ENCODE data around the gene PRDM16.

DNA sequence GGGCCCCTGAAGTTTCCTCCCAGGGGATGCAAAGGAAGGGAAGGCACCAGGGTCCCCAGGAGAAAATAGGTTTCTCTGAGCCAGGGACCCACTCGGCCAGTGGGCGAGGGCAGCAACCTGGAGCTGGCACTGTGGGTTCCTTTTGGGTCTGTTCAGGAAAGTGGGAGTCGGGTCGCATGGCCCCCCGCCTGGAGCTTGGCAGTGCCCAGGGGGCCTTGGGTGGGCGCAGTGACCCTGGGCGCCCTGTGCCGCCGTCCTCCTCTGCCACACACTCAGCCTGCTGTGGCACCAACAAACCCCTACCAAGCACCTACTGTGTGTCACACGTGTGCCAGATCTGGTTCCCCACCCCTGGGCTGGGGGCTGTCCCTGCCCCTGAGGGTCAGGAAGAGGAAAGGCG is 296.0 kb downstream of the PRDM16 start:
- TF ChIP-seq, protein P1, sequence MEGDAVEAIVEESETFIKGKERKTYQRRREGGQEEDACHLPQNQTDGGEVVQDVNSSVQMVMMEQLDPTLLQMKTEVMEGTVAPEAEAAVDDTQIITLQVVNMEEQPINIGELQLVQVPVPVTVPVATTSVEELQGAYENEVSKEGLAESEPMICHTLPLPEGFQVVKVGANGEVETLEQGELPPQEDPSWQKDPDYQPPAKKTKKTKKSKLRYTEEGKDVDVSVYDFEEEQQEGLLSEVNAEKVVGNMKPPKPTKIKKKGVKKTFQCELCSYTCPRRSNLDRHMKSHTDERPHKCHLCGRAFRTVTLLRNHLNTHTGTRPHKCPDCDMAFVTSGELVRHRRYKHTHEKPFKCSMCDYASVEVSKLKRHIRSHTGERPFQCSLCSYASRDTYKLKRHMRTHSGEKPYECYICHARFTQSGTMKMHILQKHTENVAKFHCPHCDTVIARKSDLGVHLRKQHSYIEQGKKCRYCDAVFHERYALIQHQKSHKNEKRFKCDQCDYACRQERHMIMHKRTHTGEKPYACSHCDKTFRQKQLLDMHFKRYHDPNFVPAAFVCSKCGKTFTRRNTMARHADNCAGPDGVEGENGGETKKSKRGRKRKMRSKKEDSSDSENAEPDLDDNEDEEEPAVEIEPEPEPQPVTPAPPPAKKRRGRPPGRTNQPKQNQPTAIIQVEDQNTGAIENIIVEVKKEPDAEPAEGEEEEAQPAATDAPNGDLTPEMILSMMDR (IDR thresholded peaks at IDR 0.05; ENCODE audit: low read length), result no peak
- TF ChIP-seq EZH2phosphoT487 (IDR thresholded peaks at IDR 0.05; ENCODE audit: low read length), result no peak
